GM19023 (cell line): Measurements from ENCODE around the gene PRSS50.

Source experiments
- ATAC-seq: cut with Tn5 transposase; IDR thresholded peaks from one replicate; pipeline ENCODE4 v1.9.1; 2021; ENCODE audit warnings: mild to moderate bottlenecking, moderate library complexity; ENCODE audit not compliant: unreplicated experiment

Gene PRSS50

DNA sequence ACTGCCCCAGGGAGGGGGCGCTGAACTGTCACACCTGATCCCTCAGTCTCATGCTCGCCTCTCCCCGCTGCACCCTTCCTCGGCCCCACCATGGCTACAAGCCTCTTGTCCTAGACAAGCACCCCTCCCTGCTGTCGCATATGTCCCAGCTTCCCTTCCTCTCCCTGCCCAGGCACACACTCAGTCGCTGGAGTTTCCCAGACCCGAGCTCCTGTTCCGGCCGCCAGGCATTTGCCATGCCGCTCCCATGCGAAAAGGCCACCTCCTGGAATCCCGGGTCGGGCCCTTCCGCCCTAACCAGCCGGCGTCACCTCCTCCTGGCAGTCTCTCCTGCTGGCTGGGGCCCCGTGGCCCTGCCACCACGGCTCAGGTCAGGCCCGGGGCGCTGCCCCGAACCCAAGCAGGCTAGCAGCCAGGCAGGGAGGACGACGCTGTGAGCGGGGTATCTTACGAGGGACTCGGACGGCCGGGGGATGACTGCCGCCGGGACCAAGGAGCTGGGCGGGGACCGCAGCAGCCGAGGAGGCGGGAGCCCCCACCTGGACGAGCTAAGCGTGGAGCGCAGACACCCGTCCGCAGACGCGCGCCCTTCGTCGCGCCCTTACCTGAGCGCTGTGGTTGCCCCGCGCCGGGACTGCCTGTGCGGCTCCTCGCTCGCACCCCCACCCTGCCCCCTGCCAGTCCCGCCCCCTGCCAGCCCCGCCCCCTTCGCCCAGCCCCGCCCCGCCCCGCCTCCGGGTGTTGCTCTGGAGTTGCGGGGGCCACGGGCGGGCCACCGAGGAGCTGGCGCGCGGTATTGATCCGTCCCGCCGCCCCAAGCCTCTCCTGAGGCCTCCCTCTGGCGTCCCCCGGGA lies 24.4 kb downstream of the PRSS50 start, which contains the start of gene ALS2CL:
Gene ALS2CL, minus strand, starts transcription at position 642 of the 854 bp plus-strand sequence. CDS start 4,239 bp downstream, outside the sequence.
- ATAC-seq = no peak

DNA sequence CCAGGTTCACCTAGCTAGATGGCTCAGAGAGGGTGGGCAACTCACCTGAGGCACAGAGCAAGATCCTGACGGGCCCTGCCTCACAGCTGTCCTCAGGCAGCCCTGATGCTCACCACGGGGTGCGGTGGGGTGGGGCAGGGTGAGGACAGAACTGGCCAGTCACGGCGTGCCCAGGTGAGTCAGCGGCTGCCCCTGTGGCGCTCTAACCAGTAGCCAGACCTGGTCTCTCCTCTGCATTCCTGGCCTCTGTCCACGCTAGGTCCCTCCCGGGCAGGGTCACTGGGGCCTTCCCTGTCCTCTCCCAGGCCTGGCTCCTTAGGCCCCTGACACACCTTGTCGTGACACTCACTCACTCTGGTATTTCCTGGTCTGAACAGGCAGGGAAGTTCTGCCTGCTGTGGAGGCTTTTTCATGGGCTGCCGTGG lies 25.1 kb downstream of the PRSS50 start:
- ATAC-seq = no peak

DNA sequence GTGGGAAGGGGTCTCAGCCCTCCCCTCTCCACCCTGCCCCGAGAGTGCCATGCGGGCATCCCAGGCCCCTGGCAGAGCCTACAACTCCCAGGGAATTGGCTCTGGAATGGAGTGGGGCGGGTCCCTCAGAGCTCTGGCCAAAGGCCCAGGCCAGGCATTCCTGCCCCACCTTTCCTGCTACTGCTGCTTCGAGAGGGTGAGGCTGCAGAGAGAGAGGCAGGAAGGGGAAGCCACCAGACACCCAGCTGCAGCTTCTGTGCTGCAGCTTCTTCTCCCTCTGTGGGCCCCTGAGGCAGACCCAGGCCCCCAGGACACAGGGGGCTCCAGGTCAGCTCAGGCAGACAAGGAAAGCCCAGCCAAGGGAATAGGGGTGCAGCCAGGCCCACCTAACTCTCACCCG lies 26.9 kb downstream of the PRSS50 start:
- ATAC-seq = no peak

DNA sequence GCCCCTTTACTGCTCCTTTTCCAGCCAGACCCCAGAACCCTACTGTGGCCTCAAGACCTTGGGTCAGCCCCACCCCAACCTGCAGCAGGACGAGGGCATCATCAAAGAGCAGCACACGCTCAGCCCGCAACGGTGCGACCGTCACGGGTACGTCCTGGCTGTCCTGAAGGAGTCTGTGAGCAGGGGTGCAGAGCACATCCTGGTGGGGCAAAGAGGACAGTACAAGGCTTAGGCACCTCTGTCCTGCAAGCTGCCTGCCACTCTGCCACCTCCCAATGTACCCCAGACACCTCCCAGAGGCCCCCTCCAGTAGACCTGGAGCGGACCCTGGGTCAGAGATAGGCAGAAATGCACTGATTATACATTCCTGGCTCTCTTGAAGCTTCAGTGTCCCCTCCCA lies 32.2 kb downstream of the PRSS50 start:
- no peak for ATAC-seq

DNA sequence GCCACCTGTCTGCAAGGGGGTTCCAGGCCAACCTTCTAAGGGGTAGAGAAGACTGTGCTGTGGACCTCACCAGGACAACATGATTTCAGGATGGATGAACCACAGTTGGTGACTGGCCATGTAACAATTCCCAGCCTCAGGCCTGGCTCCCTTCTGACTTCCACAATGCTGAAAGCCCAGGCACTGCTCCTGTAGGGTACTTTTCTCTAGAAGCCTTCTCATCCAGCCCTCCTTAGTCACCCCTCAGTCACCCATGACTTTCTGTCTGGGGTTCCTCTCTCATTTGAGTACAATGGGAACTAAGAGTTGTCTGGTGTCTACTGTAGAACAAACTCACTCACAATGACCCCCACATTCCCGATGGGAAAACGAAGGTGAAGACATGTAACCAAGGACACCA lies 32.8 kb downstream of the PRSS50 start:
- no peak for ATAC-seq

DNA sequence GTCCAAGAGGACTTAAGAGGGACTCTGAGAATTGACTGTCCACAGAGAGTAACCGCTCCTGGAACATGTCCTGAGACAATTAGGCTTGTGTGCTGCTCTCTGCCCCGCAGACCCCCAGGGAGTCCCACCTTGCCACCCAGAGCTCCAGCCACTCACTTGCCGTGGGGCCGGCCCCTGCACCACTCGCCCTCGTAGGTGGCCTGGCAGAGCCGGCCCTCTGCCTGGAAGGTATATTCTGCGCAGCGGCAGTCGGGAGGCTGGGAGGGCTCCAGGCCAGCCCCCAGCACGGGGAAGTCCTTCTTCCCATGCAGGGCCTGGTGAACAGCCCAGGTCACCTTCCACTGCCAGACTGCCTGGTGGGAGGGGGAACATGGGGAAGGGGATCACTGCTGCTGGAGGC lies 34.7 kb downstream of the PRSS50 start:
- ATAC-seq = no peak

DNA sequence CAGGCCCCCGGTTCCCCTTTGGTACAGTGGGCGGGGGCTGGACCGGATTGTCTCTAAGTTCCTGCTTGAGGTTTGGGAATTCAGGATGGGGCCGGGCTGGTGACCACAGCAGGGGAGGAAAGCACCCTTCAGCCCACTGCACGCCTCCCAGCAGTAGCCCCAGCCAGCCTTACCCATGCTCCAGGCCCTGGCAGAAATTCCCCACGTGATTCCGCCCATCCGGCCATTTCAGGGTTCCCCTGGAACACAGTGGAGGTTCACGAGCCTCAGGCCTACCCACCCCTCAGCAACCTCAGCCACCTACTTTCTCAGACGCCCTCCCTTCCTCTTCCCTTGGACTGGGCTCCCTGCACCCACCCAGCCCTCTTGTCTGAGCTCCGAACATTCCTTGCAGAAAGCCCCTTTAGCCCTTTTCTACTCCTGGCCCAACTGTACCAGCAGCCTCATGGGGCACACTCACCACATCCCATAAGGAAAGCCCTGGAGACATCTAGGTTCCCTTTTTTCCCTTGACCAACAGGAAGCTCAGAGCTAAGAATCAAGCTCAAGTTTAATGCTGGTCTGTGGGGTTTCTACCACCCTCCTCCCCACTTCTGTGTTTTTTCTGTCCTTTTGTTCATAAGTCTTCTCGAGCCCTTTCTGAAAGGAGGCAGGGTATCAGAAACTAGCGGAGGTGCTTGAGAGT lies 35.7 kb downstream of the PRSS50 start:
- ATAC-seq = no peak

DNA sequence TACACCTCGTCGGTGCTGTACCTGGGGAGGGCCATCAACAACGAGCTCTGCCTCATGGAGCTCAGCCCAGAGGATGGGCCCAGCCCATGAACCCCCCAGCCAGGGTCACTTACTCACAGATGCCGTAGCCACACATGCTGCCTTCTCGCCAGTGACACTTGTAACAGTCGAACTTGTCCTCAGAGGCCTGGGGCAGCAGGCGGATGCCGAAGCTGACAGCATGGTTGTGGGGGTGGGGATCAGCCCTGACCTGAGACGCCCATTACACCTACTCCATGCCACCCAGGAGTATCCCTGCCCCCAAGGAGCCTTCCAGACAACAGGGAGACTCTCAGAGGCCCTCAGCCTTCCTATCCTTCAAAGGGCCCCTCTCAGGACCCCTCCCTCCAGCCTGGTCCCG lies 36.3 kb downstream of the PRSS50 start:
- ATAC-seq = no peak

GRCh38 chr3:46680298-46680826 lies 37.3 kb downstream of the PRSS50 start:
- no peak for ATAC-seq

DNA sequence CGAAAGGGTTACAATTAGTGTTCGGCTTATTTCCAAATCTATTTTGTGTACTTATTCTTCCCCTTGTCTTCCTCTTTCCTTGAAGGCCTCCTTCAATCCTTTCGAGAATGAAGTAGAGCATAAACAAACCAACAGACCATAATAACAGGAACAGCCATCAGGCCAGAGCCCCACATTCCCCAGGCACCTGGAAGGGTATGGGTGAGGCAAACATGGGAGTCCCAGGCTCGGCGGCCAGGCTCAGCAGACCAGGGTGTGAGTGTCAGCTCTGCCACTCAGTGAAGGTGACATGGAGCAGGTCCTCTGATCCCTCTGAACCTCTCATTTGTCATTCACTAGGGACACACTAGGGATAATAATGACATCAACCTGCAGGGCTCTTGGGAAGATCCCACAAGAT lies 38.0 kb downstream of the PRSS50 start:
- no peak for ATAC-seq

GRCh38 chr3:46678280-46678679 lies 39.4 kb downstream of the PRSS50 start:
- ATAC-seq = no peak

- no peak for ATAC-seq
These were observed 40.3 kb downstream of the PRSS50 start for GRCh38 chr3:46677411-46677726.

DNA sequence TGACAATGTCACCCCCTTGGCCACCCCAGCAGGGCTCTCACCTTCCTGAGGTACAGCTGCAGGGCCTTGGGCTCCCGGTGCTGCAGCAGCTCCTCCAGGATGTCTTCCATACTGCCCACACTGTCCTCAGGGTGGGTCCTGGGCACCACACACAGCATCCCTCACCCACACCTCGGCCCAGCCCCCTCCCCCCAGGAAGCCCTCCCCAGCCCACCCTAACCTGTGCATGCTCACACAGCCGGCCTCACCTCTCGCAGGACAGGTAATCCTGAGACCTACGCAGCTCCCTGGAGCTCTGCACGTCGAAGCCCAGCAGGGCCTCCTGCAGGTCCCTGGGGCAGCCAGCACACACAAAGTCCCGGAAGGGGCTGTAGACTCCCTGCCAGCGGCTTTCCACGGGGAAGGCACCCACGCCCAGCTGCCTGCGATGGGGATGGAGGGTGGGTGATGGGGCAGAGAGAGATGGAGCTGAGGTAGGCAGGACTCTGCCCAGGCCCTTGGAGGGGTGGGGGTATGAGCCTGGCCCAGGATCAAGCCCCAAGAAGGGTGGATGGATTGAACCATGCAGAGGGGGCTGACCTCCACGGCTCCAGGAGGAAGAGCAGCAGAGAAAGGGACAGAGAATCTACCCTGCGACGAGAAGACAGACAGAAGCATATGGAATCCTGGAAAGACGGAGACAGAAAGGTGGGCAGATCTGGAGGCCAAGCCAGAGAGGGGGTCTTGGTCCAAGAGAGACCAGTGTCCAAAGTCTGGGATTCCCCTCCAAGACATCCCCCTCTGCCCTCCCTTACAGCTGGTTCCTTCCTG lies 40.9 kb downstream of the PRSS50 start:
- ATAC-seq = no peak

GRCh38 chr3:46675843-46676567 lies 41.7 kb downstream of the PRSS50 start:
- no peak for ATAC-seq

DNA sequence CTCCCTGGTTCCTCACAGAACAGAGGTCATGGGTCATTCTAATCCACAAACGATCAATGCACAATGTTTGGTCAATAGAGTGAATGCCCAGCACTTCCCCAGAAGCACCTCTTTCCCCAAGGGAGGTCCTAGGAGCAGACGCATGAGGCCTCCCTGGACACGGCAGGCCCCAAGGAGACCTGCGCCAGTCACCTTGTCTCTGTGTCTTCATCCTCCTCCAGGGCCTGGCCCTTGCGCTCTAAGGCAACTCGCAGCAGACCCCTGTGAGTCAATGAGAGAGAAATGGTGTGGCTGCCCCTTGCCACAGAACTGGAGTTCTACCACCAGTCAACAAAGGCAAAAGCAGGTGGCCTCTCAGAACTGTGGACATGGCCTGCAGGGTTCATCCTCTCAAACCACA lies 42.2 kb downstream of the PRSS50 start:
- no peak for ATAC-seq

- no peak for ATAC-seq
These were observed 43.4 kb downstream of the PRSS50 start for GRCh38 chr3:46674031-46674845.

- ATAC-seq = no peak
These were observed 44.3 kb downstream of the PRSS50 start for GRCh38 chr3:46673151-46674030.

- no peak for ATAC-seq
These were observed 45.3 kb downstream of the PRSS50 start for GRCh38 chr3:46672349-46672695.
